GM12801 (cell line): Measurements from ENCODE around the gene NKX6-2.

Experiments used
- TF ChIP-seq, protein P1 (sequence below): IDR thresholded peaks from one replicate; pipeline ENCODE4 v1.5.1; 2011; ENCODE audit warnings: control low read depth; ENCODE audit not compliant: insufficient read length; ENCODE audit errors: extremely low read depth

Gene NKX6-2

DNA sequence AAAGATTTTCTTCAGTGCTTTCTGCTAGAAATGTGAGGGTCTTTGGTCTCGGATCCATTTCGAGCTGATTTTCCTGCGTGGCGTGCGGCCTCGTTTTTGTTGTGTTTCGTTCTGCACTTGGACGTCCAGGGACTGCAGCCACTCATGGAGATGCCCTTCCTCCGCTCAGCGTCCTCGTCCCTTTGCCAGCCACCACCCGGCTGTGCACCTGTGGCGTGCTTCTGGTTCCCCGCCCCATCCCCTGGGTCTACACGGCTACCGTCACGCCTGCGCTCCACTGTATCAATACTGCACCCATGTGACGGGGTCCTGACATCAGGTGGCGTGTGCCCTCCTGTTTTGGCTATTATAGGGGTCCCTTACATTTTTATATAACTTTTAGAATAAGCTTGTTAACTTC is 42.7 kb upstream of the NKX6-2 start:
- TF ChIP-seq, protein P1, sequence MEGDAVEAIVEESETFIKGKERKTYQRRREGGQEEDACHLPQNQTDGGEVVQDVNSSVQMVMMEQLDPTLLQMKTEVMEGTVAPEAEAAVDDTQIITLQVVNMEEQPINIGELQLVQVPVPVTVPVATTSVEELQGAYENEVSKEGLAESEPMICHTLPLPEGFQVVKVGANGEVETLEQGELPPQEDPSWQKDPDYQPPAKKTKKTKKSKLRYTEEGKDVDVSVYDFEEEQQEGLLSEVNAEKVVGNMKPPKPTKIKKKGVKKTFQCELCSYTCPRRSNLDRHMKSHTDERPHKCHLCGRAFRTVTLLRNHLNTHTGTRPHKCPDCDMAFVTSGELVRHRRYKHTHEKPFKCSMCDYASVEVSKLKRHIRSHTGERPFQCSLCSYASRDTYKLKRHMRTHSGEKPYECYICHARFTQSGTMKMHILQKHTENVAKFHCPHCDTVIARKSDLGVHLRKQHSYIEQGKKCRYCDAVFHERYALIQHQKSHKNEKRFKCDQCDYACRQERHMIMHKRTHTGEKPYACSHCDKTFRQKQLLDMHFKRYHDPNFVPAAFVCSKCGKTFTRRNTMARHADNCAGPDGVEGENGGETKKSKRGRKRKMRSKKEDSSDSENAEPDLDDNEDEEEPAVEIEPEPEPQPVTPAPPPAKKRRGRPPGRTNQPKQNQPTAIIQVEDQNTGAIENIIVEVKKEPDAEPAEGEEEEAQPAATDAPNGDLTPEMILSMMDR = no peak

DNA sequence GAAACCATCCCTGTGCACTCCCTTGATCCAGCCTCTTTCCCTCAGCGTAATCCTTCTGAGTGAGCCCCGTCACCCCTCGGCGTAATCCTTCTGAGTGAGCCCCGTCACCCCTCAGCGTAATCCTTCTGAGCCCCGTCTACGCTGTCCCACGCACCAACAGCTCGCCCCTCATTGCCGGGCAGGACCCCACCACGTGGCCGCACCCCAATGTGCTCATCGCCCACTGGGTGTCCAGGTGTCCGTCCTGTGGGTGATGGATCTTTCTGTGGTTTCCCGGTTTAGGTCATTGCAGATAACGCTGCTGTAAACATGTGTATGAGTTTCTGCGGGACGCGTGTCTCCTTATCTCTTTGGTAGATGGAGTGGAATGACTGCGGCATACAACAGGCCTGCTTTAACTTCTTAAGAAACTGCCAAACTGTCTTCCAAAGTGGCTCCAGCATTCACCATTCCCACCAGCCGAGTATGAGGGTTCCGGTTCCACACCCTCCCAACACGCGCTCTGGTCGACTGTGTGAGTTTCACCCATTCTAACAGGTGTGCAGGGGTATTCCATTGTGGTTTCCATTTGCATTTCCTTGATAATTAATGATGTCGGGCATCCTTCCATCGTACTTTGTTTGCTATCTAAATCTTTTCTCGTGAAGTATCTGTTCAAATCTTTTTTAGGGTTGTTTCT is 42.1 kb upstream of the NKX6-2 start:
- TF ChIP-seq, protein P1 = no peak

DNA sequence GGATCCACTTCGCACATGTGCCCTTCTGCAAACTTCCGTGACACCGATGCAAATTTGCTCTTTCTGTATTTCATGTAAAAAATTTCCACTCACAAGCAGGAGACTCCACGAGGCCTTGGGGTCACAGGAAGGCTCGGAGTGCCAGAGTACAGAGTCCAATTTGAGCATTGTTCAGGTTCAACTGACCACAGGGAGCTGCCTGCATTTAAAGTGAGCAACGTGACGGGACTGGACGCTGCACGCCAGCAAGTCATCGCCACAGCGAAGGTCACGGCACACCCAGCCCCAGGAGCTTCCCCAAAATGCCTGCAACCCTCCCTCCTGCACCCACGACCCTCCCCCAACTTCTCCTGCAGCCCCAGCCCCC is 41.5 kb upstream of the NKX6-2 start:
- TF ChIP-seq, protein P1 = no peak

DNA sequence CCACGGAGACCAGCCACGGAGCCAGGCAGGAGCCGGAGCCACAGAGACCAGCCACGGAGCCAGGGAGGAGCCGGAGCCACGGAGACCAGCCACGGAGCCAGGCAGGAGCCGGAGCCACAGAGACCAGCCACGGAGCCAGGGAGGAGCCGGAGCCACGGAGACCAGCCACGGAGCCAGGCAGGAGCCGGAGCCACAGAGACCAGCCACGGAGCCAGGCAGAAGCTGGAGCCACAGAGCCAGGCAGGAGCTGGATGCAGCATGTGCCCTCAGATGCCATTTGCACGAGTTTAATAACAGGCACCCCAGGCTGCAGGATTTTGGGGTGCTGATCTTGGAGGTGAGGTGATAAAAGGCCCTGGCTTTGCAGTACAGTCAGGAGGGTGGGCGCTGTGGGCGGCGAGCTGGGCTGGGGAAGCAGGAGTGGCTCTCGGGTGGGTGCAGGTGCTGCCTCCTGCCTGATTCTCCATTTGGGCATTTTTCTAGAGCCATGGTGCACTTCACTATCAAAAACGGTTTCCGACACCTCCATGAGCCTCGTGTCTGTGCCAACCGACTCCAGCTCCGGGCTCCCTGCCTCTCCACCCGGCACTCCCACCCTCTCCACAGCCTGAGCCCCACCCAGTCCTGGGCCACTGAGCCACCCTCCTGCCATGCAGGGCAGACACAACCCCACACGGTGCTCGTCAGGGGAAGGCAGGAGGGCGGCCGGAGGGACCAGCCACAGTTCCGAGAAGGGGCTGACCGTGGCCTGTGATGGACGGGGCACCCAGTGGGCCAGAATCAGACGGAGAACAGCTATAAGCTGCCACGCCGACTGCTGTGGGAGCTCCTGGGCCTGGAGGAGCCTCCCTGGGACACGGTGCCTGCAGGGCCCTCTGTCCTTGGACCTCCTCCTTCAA is 40.8 kb upstream of the NKX6-2 start:
- TF ChIP-seq, protein P1 = no peak

DNA sequence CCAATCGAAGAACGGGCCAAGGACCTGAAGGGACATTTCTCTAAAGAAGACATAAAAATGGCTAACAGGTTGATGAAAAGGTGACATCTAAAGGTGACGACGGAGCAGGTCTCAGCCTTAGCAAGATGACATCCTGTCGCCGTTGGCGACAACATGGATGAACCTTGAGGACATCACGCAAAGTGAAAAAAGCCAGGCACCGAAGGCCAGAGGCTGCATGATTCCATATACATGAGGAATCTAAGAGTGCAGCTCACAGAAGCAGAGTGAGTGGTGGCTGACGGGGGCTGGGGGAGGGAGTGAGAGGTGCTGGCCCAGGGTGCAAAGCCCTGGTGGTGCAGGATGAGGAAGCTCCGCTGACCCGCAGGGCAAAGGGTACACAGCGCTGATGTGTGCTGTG is 34.1 kb upstream of the NKX6-2 start:
- TF ChIP-seq, protein P1 = no peak

DNA sequence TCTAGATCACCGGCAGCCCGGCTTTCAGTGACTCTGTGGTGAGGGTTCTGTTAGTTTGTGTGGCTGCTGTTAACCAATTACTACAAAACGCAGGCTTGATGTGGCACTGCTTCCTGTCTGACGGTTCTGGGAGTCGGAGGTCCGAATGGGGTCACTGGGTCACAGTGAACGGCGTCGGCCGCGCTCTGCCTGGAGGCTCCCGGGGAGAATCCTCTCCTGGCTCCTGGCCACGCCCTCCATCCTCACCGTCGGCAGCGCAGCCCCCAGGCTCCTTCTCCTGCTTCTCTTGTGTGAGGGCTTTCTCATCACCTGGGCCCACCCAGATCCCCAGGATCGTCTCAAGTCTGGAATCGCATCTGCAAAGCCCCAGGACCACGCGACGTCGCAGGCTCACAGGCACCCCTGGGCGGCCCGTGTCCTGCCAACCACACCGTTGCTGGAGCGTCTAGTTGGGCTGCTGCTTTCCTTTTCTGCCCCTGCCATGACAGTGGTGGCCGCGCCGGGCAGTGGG is 31.8 kb upstream of the NKX6-2 start:
- TF ChIP-seq, protein P1 = no peak

DNA sequence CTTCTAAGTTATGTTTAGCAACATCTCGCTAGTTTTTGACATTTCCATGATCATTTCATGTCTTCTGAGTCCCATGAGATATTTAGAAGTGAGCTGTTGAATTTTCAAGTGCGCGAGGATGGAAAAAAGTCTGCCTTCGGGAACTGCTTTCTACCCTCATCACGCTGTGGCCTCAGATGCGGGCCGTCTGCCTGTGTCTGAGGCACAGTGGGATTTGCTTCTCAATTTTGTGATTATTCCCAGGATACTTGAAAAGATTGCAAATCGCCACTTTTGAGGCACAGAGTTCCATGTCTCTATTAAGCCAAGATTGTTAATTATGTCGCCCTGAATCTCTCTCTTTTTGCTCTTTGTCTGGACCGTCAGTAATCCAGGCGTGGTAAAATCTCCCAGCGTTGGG is 30.8 kb upstream of the NKX6-2 start:
- TF ChIP-seq, protein P1 = no peak
